ENCODE data around the gene DOLK.

DNA sequence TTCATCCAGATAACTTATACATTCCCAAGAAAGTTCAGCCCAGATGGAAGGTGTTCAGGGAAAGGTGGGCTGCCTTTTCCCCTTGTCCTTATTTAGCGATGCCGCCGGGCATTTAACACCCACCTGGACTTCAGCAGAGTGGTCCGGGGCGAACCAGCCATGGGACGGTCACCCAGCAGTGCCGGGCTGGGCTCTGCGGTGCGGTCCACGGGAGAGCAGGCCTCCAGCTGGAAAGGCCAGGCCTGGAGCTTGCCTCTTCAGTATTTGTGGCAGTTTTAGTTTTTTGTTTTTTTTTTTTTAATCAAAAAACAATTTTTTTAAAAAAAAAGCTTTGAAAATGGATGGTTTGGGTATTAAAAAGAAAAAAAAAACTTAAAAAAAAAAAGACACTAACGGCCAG is 30.7 kb downstream of the DOLK start:
- TF ChIP-seq, protein P1, sequence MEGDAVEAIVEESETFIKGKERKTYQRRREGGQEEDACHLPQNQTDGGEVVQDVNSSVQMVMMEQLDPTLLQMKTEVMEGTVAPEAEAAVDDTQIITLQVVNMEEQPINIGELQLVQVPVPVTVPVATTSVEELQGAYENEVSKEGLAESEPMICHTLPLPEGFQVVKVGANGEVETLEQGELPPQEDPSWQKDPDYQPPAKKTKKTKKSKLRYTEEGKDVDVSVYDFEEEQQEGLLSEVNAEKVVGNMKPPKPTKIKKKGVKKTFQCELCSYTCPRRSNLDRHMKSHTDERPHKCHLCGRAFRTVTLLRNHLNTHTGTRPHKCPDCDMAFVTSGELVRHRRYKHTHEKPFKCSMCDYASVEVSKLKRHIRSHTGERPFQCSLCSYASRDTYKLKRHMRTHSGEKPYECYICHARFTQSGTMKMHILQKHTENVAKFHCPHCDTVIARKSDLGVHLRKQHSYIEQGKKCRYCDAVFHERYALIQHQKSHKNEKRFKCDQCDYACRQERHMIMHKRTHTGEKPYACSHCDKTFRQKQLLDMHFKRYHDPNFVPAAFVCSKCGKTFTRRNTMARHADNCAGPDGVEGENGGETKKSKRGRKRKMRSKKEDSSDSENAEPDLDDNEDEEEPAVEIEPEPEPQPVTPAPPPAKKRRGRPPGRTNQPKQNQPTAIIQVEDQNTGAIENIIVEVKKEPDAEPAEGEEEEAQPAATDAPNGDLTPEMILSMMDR (IDR thresholded peaks at IDR 0.05 in 2 of 3, conservative IDR thresholded peaks at IDR 0.05 in 1 of 3; ENCODE audit: borderline replicate concordance in 1 of 3, insufficient read depth in 1 of 3, low read depth in 2 of 3, low read length in 2 of 3) = no peak
- TF ChIP-seq, protein P2, sequence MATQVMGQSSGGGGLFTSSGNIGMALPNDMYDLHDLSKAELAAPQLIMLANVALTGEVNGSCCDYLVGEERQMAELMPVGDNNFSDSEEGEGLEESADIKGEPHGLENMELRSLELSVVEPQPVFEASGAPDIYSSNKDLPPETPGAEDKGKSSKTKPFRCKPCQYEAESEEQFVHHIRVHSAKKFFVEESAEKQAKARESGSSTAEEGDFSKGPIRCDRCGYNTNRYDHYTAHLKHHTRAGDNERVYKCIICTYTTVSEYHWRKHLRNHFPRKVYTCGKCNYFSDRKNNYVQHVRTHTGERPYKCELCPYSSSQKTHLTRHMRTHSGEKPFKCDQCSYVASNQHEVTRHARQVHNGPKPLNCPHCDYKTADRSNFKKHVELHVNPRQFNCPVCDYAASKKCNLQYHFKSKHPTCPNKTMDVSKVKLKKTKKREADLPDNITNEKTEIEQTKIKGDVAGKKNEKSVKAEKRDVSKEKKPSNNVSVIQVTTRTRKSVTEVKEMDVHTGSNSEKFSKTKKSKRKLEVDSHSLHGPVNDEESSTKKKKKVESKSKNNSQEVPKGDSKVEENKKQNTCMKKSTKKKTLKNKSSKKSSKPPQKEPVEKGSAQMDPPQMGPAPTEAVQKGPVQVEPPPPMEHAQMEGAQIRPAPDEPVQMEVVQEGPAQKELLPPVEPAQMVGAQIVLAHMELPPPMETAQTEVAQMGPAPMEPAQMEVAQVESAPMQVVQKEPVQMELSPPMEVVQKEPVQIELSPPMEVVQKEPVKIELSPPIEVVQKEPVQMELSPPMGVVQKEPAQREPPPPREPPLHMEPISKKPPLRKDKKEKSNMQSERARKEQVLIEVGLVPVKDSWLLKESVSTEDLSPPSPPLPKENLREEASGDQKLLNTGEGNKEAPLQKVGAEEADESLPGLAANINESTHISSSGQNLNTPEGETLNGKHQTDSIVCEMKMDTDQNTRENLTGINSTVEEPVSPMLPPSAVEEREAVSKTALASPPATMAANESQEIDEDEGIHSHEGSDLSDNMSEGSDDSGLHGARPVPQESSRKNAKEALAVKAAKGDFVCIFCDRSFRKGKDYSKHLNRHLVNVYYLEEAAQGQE (IDR thresholded peaks at IDR 0.05; ENCODE audit: low read depth) = no peak
- TF ChIP-seq POLR2A (IDR thresholded peaks at IDR 0.05; ENCODE audit: borderline replicate concordance, extremely low read depth, insufficient read depth, insufficient read length) = no peak
- no peak for TF ChIP-seq EZH2phosphoT487 (IDR thresholded peaks at IDR 0.05; ENCODE audit: borderline replicate concordance)
- no peak for TF ChIP-seq EZH2 (IDR thresholded peaks at IDR 0.05)
